SU-DHL-6 (cell line): ENCODE data around the gene GABBR1.

ENCODE experiments used
- H2AFZ ChIP-seq: fragments of 200-600 bp; sonication (generic); 2 replicates; pipeline ENCODE4 v1.6.1; 2014; ENCODE audit warnings: low read depth, mild to moderate bottlenecking, moderate library complexity, mixed read lengths, antibody characterized with exemption, low read length; ENCODE audit not compliant: severe bottlenecking
- H3F3A ChIP-seq: fragments of 200-600 bp; shearing (Covaris generic); 2 replicates; pipeline ENCODE4 v1.6.0; 2016; ENCODE audit warnings: antibody characterized with exemption, mild to moderate bottlenecking; ENCODE audit not compliant: insufficient read depth
- H3K27ac ChIP-seq: fragments of 200-600 bp; sonication (generic); 2 replicates; pipeline ENCODE4 v1.5.1; 2016; ENCODE audit warnings: low read depth, mild to moderate bottlenecking, low read length, moderate library complexity, mixed read lengths
- H3K27me3 ChIP-seq: fragments of 200-600 bp; sonication (generic), shearing (Covaris generic); 2 replicates; pipeline ENCODE4 v1.6.0; 2014; ENCODE audit warnings: mild to moderate bottlenecking, low read length
- H3K36me3 ChIP-seq: fragments of 200-600 bp; sonication (generic); 2 replicates; pipeline ENCODE4 v1.6.1; 2014; ENCODE audit warnings: mild to moderate bottlenecking, low read length, mixed read lengths
- H3K4me2 ChIP-seq: fragments of 300-600, 200-600 bp; shearing (Covaris generic), sonication (generic); 2 replicates; pipeline ENCODE4 v1.6.0; 2014; ENCODE audit warnings: low read length, low read depth, mild to moderate bottlenecking; ENCODE audit not compliant: poor library complexity, severe bottlenecking
- H3K4me3 ChIP-seq: fragments of 200-600 bp; sonication (generic); 2 replicates; pipeline ENCODE4 v1.5.1; 2014; ENCODE audit warnings: antibody characterized with exemption, low read length, mild to moderate bottlenecking, mixed read lengths; ENCODE audit not compliant: insufficient read depth, poor library complexity, severe bottlenecking
- H3K79me2 ChIP-seq: fragments of 200-600 bp; sonication (generic); 2 replicates; pipeline ENCODE4 v1.6.1; 2014; ENCODE audit warnings: mild to moderate bottlenecking, low read length, moderate library complexity; ENCODE audit not compliant: insufficient read depth
- H3K9ac ChIP-seq: fragments of 200-600 bp; sonication (generic); 2 replicates; pipeline ENCODE4 v1.7.0; 2014; ENCODE audit warnings: mild to moderate bottlenecking, low read length
- H3K9me2 ChIP-seq: fragments of 200-600 bp; sonication (generic); replicated peaks from 2 replicates; pipeline ENCODE4 v1.6.1; 2014; ENCODE audit warnings: low read length; ENCODE audit not compliant: insufficient read depth
- H3K9me3 ChIP-seq: fragments of 200-600 bp; sonication (generic); 2 replicates; pipeline ENCODE4 v1.6.1; 2014; ENCODE audit warnings: low read length, mixed read lengths; ENCODE audit not compliant: insufficient read depth
- H4K20me1 ChIP-seq: fragments of 200-600 bp; sonication (generic); 2 replicates; pipeline ENCODE4 v1.6.1; 2014; ENCODE audit warnings: low read depth, mild to moderate bottlenecking, antibody characterized with exemption, low read length, moderate library complexity, mixed read lengths
- CTCF ChIP-seq: fragments of 200-600 bp; sonication (generic); IDR thresholded peaks from one replicate; pipeline ENCODE4 v1.5.1; 2017; ENCODE audit warnings: antibody characterized with exemption, mild to moderate bottlenecking, low read length, moderate library complexity; ENCODE audit not compliant: insufficient read depth, poor library complexity, severe bottlenecking
- EZH2phosphoT487 ChIP-seq: fragments of 200-600 bp; sonication (generic), shearing (Covaris generic); conservative IDR thresholded peaks from 2 replicates; pipeline ENCODE4 v1.6.1; 2018; ENCODE audit warnings: mild to moderate bottlenecking, antibody characterized with exemption, low read length, moderate library complexity, mixed read lengths

GABBR1 gene

GRCh38 chr6:29676981-29677601, 44.1 kb upstream of the GABBR1 start:
- H3K27me3 ChIP-seq, result no peaks in the 10 kb centered on the region
- no peak overlapping the region for H2AFZ ChIP-seq
- H3K4me2 ChIP-seq, result no peak overlapping the region
- no peaks in the 10 kb centered on the region for H3K36me3 ChIP-seq
- no peak overlapping the region for H3K27ac ChIP-seq
- TF ChIP-seq CTCF, result no peak
- no peak for TF ChIP-seq EZH2phosphoT487
- no peaks in the 10 kb centered on the region for H4K20me1 ChIP-seq
- H3K9me2 ChIP-seq, result no peaks in the 10 kb centered on the region
- H3K4me3 ChIP-seq, result no peak overlapping the region
- H3F3A ChIP-seq, result no peaks in the 10 kb centered on the region
- H3K79me2 ChIP-seq, result no peaks in the 10 kb centered on the region
- no peak overlapping the region for H3K9ac ChIP-seq
- no peaks in the 10 kb centered on the region for H3K9me3 ChIP-seq

- H3K9me3 ChIP-seq, result no peaks in the 10 kb centered on the region
- no peak overlapping the region for H3K4me3 ChIP-seq
- no peaks in the 10 kb centered on the region for H3K79me2 ChIP-seq
- H4K20me1 ChIP-seq, result no peaks in the 10 kb centered on the region
- no peak overlapping the region for H2AFZ ChIP-seq
- no peak for TF ChIP-seq EZH2phosphoT487
- no peak for TF ChIP-seq CTCF
- H3K36me3 ChIP-seq, result no peaks in the 10 kb centered on the region
- H3K27me3 ChIP-seq, result no peaks in the 10 kb centered on the region
- no peak overlapping the region for H3K9ac ChIP-seq
- H3K4me2 ChIP-seq, result no peak overlapping the region
- no peaks in the 10 kb centered on the region for H3K9me2 ChIP-seq
- no peaks in the 10 kb centered on the region for H3F3A ChIP-seq
- no peak overlapping the region for H3K27ac ChIP-seq
Observed at GRCh38 chr6:29675561-29675960, 42.6 kb upstream of the GABBR1 start.

GRCh38 chr6:29674008-29674407, 41.0 kb upstream of the GABBR1 start:
- Histone ChIP-seq H3K4me3 (no peak overlapping the region), H3F3A (no peaks in the 10 kb centered on the region), H3K9me2 (no peaks in the 10 kb centered on the region), H2AFZ (no peak overlapping the region), H3K79me2 (no peaks in the 10 kb centered on the region), H3K4me2 (no peak overlapping the region), H3K36me3 (no peaks in the 10 kb centered on the region), H3K9ac (no peak overlapping the region), H3K27ac (no peak overlapping the region), H4K20me1 (no peaks in the 10 kb centered on the region), H3K9me3 (no peaks in the 10 kb centered on the region), H3K27me3 (no peaks in the 10 kb centered on the region)
- no peak for TF ChIP-seq EZH2phosphoT487
- no peak for TF ChIP-seq CTCF
